Limb (tissue), 2 donors: ENCODE data around the gene TAL1.
"Not testable (repeated sequence)": the region's sequence is repeated elsewhere in the genome, so short reads cannot be mapped to it uniquely, and the experiment has no call there.

Source experiments
- DNase-seq, 2 donors: peaks; one replicate each; pipeline ENCODE4 v3.0.0-alpha.2; 2016; ENCODE audit errors: extremely low spot score in 2 of 2

Gene TAL1

DNA sequence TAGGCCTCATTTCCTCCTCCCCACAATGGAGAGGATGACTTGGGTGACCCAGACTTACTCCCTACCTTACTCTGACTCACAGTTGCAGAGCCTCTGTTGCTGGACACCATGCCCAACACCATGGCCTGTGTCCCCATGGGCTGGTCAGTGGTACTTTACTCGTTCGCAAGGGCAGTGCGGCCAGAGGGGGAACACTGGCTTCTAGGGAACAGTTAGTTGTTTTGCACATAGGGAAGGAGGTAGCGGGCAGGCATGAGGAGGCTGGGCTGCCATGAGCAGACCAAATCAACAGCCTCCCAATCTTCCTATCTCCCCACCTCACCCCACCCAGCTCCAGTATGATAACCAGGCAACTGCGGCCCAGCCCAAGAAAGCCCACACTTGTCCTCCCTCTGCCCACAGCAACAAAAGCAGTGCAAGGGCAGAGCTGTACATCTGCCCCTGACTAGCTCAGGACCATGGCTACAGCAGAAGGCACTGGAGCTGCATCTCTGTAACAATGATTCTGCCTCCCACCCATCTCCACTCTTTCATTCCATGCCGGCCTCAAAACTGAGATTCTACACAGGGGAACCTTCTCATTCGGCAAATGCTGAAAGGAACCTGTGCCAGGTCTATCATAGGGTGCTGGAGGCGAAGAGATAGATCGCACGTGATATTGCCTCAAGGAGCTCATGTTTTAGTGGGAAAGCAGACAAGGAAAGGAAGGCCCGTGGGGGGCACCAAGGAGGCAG, 18.6 kb downstream of the TAL1 start:
- DNase-seq = no peak

DNA sequence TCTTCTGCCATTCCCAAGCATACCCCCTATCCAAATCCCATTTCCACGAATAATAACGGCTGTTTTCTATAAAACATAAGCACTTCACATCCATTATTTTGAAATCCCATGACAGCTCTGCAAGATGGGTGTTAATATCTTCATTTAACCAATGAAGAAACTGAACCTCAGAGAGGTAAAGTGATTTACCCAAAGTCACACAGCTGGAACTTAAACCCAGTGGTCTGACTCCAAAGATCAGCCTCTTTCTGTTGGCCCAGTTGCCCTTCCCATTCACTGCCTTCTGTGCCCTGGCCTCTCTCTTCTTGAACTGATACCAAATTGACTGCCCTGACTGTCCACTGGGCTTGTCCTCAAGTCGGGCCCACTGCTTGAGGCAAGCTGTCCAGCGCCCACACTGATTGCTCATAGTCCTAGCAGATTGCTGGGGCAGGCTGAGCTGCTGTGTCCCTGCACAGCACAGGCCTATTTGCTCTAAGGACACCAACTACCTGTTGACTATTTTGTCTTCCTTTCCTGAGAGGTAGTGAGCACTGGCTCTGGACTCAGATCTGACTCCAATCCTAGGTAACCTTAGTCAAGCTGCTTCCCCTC, 19.3 kb downstream of the TAL1 start:
- no peak for DNase-seq

DNA sequence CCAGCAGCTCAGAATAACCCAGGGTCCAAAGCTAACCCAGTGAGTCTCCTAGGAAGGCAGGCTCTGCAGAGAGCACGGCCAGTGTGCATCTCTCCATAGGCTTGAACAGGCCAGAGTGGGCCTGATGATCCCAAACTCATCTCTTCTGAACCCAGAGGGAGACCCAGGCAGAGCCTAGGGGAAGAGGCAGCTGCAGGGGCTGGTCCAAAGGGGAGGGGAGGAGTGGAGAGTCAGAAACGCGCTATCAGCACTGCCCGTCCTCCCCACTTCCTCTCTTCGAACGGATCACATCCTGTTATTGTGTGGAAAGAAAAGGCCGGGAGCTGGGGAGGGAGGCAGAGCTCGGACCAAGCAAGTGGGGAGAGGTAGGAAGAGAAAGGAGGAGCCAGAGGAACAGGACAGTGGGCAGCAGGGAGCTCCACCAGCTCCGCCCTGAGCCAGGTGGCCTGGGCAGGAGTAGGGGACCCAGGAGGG, 20.2 kb downstream of the TAL1 start:
- no peak for DNase-seq

DNA sequence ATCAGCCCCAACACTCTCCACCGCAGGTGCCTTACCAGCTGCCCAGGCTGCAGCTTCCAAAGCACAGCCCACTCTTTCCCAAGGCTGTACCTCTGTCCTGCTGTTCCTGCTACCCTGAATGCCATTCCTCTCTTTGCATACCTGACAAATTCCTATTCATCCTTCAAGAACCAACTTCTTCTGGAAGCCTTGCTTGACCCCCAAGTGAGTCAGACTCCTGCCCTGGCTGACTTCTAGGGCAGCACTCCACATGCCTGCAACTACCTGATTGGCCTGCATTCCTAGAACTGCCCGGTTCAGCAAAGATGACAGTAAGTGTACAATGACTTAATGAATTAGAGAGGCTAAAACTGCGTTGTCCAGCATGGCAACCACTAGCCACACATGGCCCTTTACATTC, 21.4 kb downstream of the TAL1 start:
- no peak for DNase-seq

DNA sequence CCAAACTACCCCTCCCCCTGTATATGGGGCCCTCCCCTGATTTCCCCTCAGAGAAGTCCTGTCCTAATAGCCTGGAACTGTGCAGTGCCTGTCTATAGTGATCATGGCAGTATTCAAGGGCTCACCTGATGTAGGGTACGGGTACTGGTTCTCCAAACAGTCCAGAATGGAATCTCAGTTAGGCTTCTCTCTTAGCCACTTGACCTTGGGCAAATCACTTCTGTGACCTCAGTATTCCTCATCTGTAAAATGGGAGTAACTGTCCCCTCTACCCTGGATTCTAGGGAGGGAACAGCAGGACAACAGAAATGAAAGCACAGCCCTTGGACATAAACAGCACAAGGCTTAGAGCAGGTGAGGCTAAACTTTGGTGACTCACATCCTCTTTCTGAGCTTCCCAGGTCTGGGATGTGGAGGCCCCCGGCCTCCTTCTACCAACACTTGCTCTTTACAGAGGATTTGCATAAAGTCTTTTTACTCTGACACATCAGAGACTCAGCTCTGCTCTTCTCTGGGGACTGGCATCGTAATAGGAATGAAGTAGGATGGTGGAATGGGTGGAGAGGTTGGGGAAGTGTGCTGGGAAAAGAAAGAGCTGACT, 22.2 kb downstream of the TAL1 start:
- DNase-seq = no peak

DNA sequence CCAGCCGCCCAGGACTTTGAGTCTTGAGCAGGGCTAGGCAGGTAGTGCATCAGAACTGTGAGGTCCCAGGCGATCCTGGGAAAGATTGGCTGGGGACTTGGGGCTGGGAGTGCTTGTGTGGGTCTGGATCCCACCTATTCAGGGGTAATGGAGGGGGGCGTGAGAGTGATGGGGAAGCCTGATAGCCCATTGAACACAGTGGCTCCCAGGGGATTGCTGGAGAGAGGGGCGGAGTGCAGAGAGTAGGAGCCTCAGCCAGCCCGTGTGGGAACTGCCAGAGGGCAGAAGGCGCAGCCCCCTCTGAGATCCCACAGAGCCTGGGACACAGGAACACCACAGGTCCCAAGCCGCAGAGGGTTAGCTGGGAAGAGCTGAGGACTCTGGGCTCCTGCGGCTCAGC, 22.9 kb downstream of the TAL1 start:
- no peak for DNase-seq

DNA sequence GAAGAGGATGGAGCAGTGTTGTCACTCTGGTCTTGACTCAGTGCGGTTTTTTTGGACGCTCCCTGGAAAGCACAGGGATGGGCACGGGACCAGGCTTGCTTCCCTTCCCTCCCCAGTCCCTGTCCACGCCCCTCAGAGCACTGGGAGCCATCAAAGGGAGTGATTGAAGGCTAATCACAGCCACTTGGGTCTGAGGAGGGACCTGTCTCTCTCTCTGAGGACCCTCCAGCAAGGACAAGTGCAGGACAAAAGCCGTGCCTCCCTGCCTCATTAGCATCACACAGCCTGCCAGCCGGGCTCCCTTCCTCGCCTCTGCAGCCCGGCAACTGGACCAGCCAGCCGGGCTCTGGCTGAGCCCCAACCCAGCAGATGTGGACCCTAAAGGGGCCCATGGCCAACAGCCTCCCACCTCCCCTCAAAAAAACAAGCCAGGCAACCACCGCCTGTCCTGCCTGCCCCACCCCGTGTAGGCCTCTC, 23.6 kb downstream of the TAL1 start:
- no peak for DNase-seq

DNA sequence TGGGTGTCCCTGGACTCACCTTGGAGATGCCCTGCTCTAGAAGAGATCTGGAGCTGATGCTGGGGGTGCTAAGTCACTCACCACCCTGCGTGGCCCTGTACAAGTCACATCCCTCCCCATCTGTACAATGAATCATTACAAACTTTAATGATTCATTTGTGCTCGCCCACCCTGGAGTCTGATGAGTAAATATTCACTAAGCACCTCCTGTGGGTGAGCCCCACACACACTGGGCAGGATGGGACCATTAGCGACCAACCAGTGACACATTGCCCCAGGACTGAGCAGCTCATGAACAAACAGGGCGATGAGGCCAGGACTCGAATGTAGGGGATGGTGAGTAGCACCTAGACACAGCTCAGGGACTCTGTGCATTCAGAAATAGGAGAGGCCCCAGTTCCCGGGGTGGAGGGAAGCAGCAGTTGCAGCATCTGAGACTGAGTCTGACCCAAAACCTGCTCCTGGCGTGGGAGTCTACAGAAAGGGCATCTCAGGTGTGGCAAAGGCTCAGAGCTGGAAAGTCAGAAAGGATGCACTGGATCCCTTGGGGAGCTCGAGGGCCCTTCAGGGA, 24.1 kb downstream of the TAL1 start:
- no peak for DNase-seq

DNA sequence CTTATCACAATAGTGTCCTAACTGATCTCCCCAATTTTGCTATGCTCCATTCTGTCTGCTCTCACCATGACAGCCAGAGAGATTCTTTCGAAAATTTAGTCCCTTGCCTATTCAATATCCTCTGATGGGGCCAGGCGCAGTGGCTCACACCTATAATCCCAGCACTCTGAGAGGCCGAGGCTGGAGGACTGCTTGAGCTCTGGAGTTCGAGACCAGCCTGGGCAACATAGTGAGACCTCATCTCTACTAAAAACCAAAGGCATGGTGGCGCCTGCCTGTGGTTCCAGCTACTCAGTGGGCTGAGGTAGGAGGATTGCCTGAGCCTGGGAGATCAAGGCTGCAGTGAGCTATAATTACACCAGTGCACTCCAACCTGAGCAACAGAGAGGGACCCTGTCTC, 26.1 kb downstream of the TAL1 start:
- DNase-seq = no peak

DNA sequence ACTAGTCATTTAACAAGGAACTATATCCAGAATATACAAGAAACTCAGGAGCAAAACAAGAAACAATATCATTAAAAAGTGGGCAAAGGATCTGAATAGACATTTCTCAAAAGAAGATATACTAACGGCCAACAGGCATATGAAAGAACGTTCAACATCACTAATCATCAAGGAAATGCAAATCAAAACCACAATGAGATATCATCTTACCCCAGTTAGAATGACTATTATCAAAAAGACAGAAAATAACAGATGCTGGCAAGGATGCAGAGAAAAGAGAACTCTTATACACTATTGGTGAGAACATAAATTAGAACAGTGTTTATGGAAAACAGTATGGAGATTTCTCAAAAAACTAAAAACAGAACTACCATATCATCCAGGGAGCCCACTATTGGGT, 28.5 kb downstream of the TAL1 start:
- not testable (repeated sequence) for DNase-seq

DNA sequence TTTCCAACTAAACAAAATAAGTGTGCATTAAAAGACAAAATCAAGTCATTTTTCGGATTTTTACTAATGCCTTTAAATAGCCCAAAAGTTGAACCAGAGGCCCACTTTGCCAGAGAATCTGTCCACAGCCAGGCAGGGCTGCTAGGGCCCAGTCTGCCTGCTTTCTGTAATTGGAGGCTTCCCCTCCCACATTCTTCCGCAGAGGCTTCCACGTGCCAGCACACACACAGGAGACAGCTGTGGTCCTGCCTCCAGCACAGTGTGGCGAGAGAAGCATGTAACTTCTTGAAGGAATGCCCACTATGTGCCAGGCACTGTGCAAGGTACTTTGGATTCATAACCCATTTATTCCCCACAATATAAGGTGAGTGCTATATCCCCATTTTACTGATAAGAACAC, 30.8 kb downstream of the TAL1 start:
- no peak for DNase-seq

DNA sequence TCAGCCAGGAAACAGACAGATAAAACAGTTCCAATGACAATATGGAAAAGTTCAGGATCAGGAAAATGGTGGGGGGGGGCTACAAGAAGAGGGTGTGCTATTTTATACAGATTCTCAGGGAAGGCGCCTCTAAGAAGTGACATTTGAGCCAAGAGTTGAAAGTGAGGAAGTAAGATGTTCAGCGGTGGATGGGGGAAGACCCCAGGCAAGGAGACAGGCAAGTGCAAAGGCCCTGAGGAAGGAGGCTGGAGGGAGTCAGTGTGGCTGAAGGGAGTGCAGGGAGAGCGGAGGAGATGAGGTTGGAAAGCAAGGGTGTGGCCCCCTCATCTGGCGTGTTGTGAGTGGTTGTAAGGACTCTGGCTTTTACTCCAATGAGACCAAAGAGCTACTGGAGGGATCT, 33.8 kb downstream of the TAL1 start:
- no peak for DNase-seq

DNA sequence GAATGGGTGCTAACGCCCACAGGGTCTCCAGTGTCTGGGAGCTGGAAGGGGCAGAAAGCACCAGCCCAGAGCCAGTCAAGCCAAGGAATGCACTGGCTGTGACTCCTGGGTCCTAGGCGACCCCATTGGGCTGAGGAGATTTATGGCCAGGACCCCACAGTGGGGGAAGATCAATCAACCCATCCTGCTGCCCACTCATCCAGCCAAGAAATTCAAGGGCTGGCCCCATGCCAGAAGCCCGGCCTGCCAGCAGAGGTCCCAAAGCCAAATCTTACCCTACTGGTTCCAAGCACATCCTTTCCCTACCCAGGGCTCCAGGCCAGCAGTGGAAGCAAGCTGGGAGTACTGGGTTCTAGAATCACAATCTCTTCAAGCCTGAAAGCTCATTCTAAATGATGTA, 35.4 kb downstream of the TAL1 start:
- no peak for DNase-seq

DNA sequence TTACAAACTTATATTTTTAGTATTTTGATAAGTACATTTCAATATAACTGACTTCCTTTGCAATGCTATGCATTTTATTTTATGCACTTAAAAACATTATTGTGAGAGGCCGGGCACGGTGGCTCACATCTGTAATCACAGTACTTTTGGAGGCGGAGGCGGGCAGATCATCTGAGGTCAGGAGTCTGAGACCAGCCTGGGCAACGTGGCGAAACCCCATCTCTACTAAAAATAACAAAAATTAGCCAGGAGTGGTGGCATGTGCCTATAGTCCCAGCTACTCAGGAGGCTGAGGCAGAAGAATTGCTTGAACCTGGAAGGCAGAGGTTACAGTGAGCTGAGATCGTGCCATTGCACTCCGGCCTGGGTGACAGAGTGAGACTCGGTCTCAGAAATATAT, 36.0 kb downstream of the TAL1 start:
- not testable (repeated sequence) for DNase-seq

DNA sequence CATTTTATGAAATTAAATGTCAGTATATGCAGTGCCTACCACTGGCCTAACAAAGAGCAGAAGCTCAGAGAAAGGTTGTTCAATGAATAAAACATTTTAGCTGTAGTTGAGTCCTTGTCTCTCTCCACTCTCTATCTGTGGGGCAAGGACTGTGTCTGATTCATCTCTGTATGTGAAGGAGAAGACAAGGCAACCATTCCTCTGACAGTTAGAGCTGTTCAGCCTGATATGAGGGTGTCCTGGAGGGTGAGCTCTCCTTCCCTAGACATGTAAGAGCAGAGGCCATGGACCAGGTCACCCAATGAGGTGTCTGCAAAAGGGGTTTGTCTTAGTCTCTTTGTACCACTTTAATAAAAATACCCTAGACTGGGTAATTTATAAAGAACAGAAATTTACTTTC, 37.7 kb downstream of the TAL1 start:
- DNase-seq = no peak

DNA sequence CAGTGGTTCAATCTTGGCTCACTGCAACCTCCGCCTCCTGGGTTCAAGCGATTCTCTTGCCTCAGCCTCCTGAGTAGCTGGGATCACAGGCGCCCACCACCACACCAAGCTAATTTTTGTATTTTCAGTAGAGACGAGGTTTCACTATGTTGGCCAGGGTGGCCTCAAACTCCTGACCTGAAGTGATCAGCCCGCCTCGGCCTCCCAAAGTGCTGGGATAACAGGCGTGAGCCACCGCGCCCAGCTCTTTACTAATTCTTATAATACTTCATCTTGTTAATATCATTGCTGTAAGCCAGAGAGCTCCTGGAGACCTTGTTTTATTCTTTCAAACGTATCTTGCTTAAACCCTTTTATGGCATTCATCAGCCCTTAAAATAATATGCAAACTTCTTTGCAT, 38.5 kb downstream of the TAL1 start:
- DNase-seq = not testable (repeated sequence)

DNA sequence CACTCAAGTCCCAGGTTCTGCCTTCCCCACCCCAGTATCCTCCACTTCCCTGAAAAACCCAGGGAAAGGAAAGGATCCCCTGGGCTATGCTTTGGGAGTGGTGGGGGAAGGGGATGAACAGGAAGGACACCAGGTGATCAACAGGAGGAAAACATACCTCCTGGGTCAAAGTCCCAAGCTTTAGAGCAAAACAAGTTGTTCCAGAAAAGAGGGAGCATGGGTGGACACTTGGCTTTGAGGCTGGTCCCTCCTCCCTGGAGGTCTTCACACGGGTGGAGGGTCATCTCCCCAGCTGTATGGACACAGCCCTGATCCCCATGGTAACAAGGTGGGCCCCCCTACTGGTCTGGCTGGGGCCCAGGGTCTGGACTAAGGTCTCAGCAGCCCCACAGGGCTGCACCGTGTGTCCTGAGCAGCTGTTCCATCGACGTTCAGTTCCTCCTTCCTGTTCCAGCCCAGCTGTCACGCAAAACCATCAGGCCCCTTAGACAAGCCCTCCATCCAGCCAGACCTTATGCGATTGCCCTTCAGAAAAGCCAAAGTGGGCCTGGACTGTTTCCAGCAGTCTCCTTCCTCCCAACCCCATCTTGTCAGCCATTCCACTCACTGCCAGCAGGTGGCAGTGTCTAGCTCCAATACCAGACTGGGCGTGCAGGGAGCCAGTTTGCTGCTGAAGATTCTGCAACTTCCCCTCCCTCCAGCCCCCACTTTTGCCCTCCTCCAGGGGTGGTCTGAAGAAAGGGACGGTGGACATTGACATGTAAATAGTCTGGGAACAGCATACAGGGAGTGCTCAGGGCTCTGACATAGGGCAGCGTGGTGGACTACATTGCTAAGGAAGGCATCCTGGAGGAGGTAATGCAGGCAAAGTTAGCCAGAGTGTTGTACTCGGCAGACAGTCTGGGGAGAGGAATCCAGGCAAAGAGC, 39.3 kb downstream of the TAL1 start:
- peak; percentile 63 to 86 for DNase-seq

DNA sequence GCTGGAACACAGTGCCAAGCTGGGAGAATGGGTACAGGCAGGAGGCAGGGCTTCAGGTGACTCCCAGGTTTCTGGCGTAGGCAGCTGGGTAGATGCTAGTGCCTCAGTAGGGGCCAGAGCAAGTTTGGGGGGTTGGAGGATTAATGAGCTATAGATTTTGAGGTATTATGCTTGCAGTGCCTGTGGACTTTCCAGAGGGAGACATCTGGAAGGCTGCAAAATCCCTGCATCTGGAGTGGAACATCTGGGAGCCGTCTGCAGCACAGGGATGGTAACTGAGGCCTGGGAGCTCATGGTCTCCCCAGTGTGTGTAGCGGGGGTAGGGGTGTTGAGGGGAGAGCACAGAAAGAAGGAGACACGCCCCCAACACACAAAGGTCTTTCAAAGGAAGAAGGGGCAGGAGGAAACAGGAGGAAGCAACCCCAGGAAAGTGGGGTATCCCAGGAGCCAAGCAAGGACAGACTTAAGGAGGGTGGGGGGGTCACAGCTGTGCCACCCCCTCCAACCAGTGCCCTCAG, 40.0 kb downstream of the TAL1 start:
- DNase-seq = no peak

DNA sequence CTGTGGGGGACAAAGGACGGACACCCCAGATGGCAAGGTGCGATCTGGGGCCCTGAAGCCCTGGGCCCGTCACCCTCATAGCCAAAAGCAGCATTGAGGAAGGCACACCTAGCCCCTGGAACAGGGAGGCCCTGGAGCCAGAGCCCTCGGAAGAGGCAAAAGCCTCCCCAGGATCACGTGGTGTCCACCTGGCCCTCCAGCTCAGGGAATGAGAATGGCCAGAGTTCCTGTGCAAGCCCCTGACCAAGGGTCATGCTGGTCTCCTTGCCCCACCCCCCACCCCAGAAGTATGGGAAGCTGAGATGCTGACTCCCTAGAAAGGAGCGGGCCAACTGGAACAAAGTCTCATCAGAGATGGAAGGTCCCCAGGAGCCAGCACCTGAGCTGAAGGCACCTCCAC, 41.2 kb downstream of the TAL1 start:
- DNase-seq = no peak

DNA sequence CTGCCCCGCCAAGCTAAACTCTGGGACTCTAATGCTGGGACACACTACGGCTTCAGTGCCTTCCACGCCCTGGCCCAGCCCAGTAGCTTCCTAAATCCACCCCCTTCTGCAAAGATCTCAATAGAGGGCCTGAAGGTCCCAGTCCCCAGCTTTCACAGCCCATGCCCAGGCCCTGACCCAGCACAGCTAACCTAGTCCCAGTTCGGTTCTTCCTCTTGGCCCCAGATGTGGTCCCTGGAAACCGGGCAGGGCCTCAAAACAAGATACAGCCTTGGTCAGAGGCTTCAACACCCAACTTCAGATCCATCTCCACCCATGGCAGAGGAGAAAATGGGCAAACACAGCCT, 41.5 kb downstream of the TAL1 start:
- DNase-seq = no peak

DNA sequence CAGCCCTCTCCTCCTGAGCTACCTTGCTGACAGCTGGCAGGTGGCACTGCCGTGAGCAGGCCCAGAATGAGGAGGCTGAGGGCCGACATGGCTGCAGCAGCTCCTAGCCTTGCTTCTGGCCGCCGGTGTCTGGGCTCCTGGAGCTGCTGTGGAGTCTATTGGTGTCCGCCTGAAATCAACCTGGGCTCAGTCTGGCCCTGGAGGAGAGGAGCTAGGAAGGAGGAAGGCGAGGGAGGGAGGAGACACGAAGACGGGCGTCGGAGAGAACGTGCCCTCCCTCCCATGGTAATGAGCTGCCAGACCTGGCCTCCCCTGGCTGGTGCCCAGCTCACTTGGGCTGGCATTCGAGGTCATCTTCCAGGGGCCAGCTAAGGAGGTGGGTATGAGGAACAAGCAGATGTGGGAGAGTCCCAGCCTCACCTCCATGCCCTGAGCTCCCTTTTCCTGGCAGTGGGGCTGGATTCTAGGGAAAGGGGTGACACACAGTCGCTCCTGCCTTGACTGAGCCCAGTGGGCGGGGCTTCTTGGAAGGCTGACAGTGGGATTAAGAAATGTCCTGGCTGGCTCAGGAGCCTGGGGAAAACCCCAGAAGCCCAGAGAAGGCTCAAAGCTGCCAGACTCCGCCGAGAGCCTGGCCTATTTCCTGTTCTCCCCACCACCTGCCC, 42.0 kb downstream of the TAL1 start, which contains the start of gene PDZK1IP1:
Gene PDZK1IP1 (minus strand): TSS at position 193 of the 665 bp plus-strand sequence. CDS start 104 bp downstream, at position 89.
- no peak for DNase-seq
